Putamen (tissue), 1 donor: Measurements from ENCODE around the gene GALNS.

Experiments used
- DNase-seq: peaks from one replicate; pipeline ENCODE4 v3.0.0-alpha.2; 2016; ENCODE audit warnings: low spot score

Gene GALNS

DNA sequence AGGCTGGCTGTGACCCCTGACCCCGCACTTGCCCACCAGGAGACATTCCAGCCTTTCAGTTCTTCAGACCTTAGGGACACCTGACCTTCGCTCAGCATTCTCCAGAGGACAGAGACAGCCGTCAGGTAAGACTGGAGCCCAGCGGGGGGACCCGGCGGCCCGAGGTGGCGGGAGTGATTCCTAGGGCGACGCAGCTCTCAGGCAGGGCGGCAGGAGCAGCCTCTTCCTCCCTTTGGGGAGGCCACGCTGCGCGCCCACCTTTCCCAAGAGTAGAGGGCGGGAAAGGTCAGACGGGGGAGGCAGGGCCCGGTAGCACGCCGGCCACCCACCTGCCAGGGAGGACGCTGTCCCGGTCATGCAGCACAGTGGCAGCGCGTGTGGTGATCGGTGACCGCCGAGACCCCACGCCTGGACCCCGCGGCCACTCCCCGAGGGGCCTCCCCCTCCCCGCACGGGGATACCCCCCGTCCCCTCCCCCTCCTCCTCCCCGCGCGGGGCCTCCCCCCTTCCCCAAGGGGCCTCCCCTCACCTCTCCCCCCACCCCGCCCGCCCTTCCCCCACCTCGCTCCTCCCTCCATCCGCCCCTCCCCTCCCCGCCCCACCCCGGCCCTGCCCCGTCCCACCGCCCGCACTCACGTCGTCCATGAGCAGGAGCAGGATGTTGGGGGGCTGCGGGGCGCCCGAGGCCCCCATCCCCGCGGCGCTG, 472 bp downstream of the GALNS start:
- DNase-seq, result no peak

GRCh38 chr16:88855736-88856121, 1.0 kb downstream of the GALNS start:
- DNase-seq, result no peak

DNA sequence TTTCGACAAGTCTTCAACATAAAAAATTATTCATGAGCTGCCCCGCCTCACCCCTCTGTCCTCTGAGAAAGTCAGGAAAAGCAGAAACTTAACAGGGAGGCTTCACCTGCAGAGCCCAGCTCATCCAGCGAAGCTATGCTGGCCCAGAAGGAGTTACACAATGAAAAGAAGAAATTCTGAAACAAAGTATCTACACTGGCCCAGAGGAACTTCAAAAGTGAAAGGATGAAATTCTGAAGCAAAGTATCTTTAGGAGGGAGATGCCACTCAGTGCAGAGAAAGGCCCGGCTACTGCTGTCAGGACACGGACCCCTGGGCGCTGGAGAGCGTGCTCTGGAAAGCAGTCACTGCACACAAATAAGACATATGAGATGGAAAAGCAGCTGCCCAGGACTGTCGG, 1.6 kb downstream of the GALNS start:
- no peak for DNase-seq

DNA sequence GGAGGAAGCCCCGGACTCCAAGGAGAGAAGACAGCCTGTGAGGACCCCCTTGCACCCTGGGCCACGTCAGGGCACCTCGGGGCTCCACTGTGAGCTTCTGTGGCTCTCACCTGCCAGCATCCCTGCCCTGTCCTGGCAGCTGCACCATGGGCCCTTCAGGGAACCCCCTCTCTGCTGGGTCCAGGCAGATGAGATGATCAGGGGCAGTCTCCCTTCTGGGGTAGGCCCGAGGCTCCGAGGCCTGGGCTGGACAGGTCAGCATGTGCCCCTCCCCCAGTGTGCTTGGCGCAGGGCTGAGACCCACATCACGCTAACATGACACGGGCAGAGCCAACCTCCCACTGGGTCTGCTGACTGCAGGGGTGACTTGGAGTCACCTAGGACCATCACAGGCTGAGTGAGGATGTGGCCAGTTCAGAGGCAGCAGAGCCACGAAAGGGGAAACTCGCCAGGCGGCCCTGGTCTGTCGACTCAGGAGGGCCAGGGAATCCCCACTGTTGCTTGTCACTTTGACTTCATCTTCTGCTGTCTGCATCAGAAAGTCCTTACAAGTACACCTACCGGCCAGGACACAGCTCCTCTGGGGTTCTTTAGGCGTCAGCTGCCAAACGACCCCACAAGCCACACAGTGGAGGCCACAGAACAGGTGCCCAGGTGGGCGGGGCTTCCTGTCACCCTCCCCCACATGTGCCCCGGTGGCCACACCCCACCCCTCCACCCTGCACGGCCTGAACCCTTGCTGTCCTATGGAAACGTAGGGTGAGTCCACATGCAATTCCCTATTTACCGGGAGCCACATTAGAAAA, 2.2 kb downstream of the GALNS start:
- DNase-seq, result no peak

GRCh38 chr16:88853325-88853941, 3.3 kb downstream of the GALNS start:
- DNase-seq, result no peak

- no peak for DNase-seq
These were observed 5.1 kb downstream of the GALNS start for GRCh38 chr16:88851616-88852015.

GRCh38 chr16:88850531-88851199, 6.1 kb downstream of the GALNS start:
- no peak for DNase-seq

DNA sequence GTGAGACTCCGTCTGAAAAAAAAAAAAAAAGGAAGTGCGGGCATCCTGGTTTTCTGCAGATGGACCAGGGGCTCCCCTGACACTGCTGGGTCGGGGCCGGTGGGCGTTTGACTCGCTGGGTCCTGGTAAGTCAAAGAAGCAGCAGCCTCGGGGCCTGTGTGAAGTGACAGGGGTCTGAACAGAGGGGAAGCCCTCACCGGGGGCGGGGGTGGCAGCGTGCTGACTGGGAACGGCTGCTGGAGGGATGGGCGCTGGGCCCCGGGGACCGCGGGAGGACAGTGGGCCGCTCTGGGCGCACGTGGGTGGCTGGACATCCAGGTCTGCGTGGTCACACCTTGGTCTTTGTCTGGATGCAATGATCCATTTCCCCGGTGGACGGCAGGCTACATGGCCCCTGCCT, 8.2 kb downstream of the GALNS start:
- DNase-seq, result no peak

GRCh38 chr16:88847654-88848053, 9.1 kb downstream of the GALNS start:
- no peak for DNase-seq

DNA sequence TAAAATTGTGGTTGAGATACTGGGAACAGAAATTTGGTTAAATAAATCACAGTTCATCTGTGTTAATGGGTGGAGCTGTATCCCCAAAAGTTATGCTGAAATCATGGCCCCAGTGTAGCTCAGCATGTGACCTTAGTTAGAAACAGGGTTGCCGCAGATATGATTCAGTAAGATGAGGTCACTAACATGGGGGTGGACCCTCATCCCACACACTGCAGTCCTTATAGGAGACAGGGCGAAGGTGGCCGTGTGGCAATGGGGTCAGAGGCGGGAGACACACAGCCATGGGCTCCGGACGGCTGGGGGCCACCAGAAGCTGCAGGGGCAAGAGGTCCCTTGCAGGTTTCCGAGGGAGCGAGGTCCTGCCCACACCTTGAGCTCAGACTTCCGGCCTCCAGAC, 10.7 kb downstream of the GALNS start:
- DNase-seq, result no peak

DNA sequence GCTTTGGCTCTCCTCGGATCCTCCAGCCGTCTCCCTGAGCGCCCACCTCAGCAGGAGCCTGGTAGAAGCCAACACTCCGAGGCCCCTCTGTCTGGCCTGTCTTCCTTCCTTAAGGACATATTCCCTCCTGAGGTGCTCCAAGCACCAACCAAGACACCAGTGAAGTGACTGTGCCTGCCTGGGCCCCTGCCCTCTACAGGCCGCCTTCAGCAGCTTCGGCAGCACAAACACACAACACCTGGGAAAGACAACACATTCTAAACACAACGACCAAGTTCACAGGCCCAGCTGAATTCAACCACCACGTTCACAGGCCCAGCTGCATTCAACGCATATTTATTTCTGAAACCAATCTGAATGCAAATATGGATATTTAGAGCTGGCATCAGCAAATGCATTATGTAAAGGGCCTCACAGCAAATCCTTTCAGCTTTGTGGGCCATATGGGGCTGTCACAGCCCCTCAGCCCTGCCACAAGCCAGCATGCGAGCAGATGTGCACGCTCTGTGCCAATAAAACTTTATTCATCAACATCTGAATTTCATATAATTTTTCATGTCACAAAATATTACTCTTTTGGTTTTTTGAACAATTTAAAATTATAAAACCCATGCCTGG, 12.2 kb downstream of the GALNS start:
- no peak for DNase-seq

GRCh38 chr16:88843256-88843655, 13.5 kb downstream of the GALNS start:
- no peak for DNase-seq

GRCh38 chr16:88842806-88843205, 13.9 kb downstream of the GALNS start:
- no peak for DNase-seq

DNA sequence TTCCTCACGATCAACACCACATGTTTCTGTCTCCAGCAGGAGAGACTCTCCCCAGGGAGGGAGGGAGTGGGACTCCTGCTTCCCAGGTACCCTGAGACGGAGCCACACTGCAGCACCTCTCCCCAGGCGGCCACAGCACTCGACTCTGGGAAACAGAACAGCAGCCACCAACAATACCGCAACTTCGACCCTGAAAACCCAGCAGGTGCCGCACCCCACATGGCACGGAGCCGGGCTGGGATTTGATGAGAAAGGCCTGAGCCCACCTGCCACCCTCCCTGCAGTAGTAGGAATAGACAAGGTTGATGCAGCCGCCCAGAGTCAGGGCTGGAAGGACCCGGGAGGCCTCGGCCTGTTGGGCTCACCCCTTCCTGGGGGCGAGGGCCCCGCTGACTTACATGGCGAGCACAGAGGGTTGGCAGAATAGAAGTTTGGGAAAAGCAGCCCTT, 14.4 kb downstream of the GALNS start:
- no peak for DNase-seq

DNA sequence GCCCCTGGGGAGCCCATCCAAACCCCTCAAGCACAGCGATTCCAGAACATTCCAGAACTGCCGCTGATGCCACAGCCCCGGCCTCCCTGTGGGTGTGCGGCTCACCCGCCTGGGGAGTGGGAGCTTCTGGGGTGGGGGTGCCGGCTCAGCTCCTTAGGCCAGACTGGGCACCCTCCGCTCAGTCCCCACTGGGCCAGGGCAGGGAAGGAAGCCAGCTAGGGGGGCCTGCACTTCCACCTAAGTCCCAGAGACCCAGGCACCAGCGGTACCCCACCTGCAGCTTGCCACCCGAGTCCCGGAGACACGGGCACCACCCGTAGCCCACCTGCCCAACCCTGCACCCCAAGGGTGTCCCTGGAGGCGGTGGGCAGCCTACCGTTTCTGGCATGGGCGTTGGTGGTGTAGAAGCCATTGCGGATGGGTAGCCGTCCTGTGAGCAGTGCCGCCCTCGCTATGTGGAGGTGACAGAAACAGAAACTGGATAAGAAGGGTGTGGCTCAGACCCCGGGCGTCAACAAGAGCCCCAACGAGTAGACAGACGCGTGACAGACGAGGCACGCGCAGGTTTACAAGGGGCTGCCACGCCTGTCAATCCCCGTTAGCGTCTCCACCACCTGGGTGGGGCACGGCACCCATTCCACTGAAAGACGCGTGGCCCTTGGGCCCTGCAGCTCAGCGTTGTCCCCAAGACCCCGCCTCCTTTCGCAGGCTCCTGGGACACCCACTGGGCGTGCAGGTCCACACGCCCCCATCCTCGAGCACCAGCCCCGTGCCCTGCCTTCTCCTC, 15.0 kb downstream of the GALNS start:
- no peak for DNase-seq

GRCh38 chr16:88840600-88841215, 16.0 kb downstream of the GALNS start:
- DNase-seq, result no peak

DNA sequence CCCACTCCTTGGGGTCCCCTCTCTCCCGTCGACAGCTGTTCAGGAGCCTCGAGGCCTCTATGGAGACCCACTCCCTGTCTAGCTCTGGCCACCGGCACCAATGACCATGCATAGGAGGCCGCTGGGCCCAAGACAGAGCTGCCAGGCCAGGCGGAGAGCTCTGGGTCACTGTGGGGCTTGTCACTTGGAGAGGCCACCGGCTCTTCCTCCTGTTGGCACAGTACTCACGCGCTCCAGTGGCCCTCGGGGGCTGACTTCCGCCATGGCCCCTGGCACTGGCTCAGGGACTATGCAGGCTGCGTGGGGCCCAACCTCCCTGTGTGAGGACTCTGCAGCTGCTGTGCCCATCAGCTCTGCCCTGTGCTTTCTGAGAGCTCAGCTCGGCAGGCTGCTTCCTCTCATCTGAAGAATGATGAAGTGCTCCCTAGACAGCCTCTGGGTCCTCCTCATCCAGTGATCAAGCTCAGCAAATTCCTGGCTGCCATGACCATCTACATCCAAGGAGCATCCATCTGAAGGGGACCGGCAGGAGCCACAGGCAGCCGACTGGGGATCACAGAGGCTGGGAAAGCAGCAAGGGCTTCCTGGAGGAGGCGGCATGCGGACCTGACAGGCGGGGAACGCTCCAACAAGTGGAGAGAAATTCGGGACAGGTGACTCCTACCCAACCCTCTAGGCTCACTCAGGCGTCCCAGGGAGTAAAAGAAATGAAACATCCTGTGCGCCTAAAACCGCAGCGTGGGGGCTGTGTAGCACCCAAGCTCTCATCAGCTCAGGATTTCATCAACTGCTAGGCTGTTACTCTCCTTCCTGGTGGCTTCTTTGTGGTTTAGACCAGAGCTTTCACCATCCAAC, 16.8 kb downstream of the GALNS start:
- peak; percentile 34 for DNase-seq

DNA sequence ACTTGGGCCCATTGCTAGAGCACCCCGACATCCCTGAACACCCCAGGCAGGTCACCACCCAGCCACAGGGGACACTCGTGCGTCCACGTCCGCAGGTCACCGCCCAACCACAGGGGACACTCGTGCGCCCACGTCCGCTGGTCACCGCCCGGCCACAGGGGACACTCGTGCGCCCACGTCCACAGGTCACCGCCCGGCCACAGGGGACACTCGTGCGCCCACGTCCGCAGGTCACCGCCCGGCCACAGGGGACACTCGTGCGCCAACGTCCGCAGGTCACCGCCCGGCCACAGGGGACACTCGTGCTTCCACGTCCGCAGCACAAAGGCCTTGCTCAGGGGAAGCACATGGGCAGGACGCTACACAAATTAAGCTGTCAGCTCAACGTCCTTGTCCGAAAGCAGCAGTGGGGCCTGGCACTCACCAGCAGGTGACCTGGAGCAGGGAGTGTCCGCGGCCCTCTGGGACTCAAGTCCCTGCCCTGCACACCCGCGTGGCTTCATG, 17.7 kb downstream of the GALNS start:
- DNase-seq, result no peak

DNA sequence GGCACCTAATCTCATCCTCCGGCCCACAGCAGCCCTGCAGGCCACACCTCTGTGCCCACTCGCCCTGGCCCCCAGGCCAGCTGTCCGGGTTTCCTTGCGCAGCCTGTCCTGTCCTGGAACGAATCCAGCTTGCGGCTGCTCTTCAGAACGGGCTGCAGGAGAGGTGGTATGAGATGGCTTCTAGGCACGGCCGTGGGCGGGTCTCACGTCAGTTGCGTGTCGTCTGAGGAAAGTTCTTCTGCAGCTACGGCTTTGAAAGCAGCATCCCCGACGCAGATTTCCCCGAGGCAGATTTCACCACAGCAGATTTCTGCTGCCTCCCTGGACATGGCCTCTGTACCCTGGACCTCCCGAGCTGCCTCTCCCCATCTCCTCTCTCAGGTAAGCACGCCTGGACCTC, 18.2 kb downstream of the GALNS start:
- no peak for DNase-seq

DNA sequence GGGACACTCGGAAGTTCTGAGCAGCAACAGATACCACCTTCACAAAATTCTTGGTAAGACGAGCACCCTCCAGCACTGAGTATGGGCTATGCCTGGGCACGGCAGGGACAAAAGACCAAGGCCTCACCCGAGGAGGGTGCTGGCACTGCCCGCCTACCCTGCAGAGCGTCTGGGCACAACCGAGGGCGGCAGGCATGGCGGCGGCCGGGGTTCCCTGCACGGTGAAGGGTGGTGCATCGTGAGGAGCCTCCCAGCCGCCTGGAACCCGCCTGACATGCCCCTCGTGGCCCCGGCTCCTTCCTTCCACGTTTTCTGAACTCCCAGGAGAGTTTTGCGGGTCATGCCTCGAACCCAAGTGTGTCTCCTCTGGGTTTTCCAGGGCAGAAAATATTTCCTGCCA, 18.9 kb downstream of the GALNS start:
- no peak for DNase-seq
